ENCODE measurements around the gene CHN2.
"Not testable (repeated sequence)": the region's sequence is repeated elsewhere in the genome, so short reads cannot be mapped to it uniquely, and the experiment has no call there.

CHN2 gene

DNA sequence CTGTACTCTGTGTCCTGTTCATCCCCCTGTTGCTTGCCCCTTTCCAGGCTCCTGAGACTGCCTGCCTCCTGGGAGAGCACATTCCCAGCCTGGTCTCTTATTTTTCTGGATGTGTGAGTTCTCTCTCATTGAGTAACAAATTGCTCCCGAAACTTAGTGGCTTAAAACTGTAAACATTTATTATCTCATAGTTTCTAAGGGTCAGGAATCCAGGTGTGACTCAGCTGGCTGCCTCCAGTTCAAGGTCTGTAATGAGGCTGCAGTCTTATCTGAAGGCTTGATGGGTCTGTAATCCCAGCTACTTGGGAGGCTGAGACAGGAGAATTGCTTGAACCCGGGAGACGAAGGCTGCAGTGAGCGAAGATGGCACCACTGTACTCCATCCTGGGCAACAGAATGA is 315.5 kb downstream of the CHN2 start:
- no peak for DNase-seq

DNA sequence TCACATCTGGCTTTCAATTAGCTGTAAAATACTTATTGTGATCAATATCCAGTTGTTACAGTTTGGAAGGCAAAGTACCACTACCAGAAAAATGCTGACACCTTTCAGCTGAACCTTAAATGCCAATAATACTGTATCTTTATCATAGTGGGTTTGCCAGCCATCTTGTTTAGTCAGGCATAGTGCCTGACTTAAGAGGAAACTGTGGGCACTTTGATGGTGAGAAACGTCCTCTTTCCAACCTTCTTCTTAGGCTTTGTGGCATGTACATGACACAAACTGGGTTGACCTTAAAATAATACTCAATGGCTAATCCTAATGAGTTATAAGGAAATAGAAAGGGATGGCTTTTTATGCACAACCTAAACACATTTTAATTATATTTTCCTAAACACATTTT is 316.8 kb downstream of the CHN2 start:
- no peak for DNase-seq

DNA sequence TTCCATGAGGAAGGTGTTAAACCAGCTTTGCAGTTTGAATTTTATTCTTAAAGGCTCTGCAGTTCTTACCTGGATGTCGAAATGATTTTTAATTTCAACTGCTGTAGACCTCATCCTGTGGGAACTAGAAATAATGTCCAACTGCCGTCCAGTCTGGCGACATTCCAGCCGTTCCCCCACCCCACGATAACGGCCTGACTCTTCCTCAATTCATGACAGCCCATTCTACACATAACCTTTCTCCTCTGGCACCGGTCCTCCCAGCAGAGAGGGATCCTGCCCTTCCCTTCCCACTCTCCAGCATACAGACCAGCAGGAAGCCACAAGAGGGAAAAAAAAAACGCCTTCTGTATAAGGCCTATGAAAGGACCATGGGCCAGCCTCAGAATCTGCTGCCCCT is 317.3 kb downstream of the CHN2 start:
- no peak for DNase-seq

DNA sequence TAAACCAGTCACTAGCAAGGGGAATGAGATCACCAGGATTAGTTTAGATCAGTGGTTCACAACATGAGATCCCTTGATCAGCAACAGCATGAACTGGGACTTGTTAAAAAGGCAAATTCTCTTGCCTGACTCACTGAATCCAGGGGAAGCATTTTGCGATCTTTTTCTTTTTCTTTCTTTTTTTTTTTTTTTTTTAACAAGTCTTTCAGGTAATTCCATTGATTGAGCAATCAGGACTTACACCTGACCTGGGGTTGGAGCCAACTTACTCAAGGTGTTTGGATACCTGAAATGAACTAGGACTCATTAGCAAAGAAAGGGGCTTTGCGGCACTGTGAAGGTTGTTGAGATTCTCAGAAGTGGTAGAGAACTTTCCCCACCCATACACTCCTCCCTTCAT is 321.9 kb downstream of the CHN2 start:
- no peak for DNase-seq

DNA sequence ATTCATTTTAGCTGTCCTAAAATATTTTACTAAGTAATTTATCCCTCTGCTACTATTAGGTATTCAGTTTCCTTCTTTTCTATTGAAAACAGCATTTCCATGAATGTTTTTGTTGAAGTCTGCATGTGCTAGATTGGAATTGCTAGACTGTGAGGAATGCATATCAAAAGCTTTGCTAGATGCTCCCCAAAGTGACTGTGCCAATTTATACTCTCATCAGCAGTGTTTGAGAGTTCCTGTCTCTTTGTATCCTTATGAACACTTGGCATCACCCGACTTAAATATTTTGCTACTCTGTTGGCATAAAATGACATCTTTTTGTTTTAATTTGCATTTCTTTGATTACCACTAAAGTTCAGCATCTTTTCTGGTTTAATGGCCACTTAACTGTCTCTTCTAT is 324.0 kb downstream of the CHN2 start:
- no peak for DNase-seq

DNA sequence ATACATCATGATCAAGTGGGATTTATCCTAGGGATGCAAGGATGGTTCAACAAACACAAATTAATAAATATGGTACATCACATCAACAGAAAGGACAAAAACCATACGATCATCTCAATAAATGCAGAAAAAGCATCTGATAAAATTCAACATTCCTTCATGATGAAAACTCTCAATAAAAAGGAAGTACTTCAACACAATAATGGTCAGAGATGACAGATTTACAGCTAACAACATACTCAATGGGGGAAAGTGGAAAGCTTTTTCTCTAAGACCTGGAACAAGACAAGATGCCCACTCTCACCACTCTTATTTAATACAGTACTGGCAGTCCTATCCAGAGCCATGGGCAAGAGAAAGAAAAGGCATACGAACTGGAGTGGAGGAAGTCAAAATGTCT is 329.2 kb downstream of the CHN2 start:
- no peak for DNase-seq

DNA sequence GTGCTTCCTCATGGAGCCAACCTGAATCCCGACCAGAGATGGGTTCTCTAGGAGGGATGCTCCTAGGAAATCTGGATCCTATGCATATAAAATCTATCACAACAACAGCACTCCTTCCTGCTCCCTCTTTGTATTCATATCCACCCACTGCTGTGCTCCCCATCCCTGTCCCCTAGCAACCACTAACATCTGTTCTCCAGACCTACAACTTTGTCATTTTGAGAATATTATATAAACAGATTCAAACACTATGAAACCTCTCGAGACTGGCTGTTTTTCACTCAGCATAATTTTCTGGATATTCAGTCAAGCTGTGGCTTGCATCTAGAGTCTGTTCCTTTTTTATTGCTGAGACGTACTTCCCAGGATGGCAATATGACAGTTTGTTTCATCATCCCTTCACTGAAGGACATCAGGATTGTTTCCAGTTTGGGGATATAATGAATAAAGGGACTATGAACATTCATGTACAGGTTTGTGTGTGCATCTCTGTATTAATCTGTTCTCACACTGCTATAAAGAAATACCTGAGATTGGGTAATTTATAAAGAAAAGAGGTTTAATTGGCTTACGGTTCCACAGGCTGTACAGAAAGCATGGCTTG is 333.0 kb downstream of the CHN2 start:
- DNase-seq, result no peak

DNA sequence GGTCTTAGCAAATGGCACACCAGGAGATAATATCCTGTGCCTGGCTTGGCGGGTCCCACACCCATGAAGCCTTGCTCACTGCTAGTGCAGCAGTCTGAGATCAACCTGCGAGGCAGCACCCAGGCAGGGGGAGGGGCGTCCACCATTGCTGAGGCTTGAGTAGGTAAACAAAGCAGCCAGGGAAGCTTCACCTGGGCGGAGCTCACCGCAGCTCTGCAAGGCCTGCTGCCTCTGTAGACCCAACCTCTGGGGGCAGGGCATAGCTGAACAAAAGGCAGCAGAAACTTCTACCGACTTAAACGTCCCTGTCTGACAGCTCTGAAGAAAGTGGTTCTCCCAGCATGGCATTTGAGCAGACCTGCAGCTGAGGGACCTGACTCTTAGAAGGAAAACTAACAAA is 334.0 kb downstream of the CHN2 start:
- DNase-seq, result not testable (repeated sequence)

Measured in left hindlimb (tissue), 1 donor.